NK-92 treated with Interleukin-12 subunit alpha and Interleukin-12 subunit beta, amount 100 ng/mL, for 24 hours (cell line): Measurements from ENCODE around the gene CD34.

ENCODE experiments used
- DNase-seq: peaks from one replicate; lab custom pipeline; 2025; lab: John Stamatoyannopoulos, UW

CD34 gene

GRCh38 chr1:207873055-207873890 is 37.7 kb downstream of the CD34 start:
- no peak for DNase-seq

GRCh38 chr1:207872621-207873020 is 38.3 kb downstream of the CD34 start:
- no peak for DNase-seq

- no peak for DNase-seq
Observed at GRCh38 chr1:207871117-207871649, 39.7 kb downstream of the CD34 start.

- no peak for DNase-seq
Observed at GRCh38 chr1:207870306-207871031, 40.5 kb downstream of the CD34 start.

GRCh38 chr1:207869859-207870258 is 41.1 kb downstream of the CD34 start:
- DNase-seq: no peak

- DNase-seq: peak; percentile 57
Observed at GRCh38 chr1:207868774-207869721, 41.9 kb downstream of the CD34 start.

GRCh38 chr1:207868251-207868773 is 42.6 kb downstream of the CD34 start:
- DNase-seq: peak; percentile 20

GRCh38 chr1:207867136-207868109 is 43.5 kb downstream of the CD34 start:
- DNase-seq: no peak

- DNase-seq: no peak
Observed at GRCh38 chr1:207866471-207867135, 44.3 kb downstream of the CD34 start.

GRCh38 chr1:207863893-207864535 is 46.9 kb downstream of the CD34 start:
- DNase-seq: peak; percentile 25

- DNase-seq: no peak
Observed at GRCh38 chr1:207862241-207862787, 48.6 kb downstream of the CD34 start.

GRCh38 chr1:207861442-207862177 is 49.3 kb downstream of the CD34 start:
- peak; percentile 39 for DNase-seq

- DNase-seq: no peak
Observed at GRCh38 chr1:207860531-207860930, 50.4 kb downstream of the CD34 start.

- DNase-seq: no peak
Observed at GRCh38 chr1:207858806-207859205, 52.1 kb downstream of the CD34 start.

GRCh38 chr1:207858281-207858680 is 52.6 kb downstream of the CD34 start:
- no peak for DNase-seq

- DNase-seq: no peak
Observed at GRCh38 chr1:207857447-207857846, 53.5 kb downstream of the CD34 start.

- no peak for DNase-seq
Observed at GRCh38 chr1:207856276-207857023, 54.5 kb downstream of the CD34 start.

- DNase-seq: no peak
Observed at GRCh38 chr1:207854001-207854400, 56.9 kb downstream of the CD34 start.
